Panc1 (cell line): ENCODE data around the gene EML1.

ENCODE experiments used
- CTCF ChIP-seq: fragments of 450-650 bp; IDR thresholded peaks from 2 replicates; pipeline ENCODE4 v1.5.1; 2017; ENCODE audit warnings: mild to moderate bottlenecking
- REST ChIP-seq, 2 experiments: IDR thresholded peaks; 2 replicates each; pipeline ENCODE4 v1.6.1; 2011 to 2012; ENCODE audit warnings: low read depth in 2 of 2, control low read depth in 1 of 2, low read length in 1 of 2, mild to moderate bottlenecking in 1 of 2, moderate library complexity in 1 of 2; ENCODE audit not compliant: insufficient read depth in 1 of 2

- no peak for TF ChIP-seq REST (IDR thresholded peaks at IDR 0.05; ENCODE audit: insufficient read depth in 1 of 2, low read depth in 2 of 2, low read length in 1 of 2)
- TF ChIP-seq CTCF, result no peak
These were observed 125.6 kb downstream of the EML1 start for GRCh38 chr14:99918781-99919180.
